ENCODE results near the gene CCL14.
"Not testable (repeated sequence)": the region's sequence is repeated elsewhere in the genome, so short reads cannot be mapped to it uniquely, and the experiment has no call there.

The CCL14 gene

GRCh38 chr17:35986643-35987042 is at the start of gene CCL14:
CCL14 (minus strand) TSS chr17:35986729; CDS start chr17:35986649, 80 bp downstream.
- no peak for DNase-seq

DNA sequence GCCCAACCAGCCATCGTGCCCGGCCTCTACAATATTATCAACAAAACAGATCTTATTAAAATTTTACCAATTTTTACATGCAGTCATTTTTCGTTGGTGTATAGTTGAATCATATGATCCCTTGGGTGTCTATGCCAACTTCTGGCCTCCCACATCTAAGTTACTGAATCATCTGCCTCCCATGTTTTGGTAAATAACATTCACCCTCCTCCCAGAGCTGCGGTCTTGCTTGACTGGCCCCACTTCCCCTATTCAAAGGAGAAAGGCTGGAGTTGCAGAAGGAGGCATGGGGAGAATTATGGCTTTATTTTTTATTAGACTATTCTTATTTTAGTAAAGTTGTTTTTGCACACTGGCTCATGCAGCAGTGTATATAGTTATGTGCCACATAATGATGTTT is 49.7 kb upstream of the CCL14 start:
- no peak for DNase-seq

GRCh38 chr17:36034127-36034526 is 47.6 kb upstream of the CCL14 start:
- DNase-seq: no peak

DNA sequence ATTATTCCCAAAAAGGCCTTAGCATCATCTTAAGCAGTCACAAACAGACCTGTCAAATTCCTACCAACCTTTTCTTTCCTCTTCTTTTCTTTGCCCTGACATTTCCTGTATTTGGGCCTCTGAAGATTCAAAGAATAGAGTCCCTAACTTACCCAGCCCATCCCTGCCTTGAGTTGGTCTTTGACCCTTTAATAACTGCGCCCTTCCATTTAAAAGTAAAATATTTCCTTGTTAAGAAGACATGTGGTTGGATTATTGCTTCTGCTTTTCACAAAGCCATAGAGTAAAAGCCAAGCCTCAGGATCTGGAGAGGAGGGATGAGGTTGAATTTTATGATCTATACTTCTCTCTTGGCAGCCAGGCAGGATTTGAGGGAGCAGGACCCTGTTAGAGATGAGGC is 44.4 kb upstream of the CCL14 start:
- DNase-seq: no peak

DNA sequence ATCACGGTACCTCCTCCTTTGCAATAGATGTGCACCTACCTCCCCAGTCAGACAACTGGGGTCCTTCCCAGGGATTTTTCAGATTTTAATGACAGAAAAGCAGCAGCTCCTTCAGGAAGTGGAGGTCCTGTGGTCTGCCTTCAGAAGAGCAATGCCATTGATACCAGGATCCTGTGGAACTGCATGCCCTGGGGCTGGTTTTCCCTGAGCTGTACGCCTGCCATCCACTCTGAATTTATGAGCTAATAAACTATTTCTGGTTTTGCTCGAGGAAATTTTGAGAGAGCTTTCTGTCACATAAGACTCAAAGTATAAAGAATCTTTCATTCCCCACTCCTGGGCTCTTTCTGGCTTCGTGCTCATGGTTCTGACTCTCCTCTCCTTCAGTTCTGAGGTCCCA is 41.2 kb upstream of the CCL14 start:
- DNase-seq: no peak

DNA sequence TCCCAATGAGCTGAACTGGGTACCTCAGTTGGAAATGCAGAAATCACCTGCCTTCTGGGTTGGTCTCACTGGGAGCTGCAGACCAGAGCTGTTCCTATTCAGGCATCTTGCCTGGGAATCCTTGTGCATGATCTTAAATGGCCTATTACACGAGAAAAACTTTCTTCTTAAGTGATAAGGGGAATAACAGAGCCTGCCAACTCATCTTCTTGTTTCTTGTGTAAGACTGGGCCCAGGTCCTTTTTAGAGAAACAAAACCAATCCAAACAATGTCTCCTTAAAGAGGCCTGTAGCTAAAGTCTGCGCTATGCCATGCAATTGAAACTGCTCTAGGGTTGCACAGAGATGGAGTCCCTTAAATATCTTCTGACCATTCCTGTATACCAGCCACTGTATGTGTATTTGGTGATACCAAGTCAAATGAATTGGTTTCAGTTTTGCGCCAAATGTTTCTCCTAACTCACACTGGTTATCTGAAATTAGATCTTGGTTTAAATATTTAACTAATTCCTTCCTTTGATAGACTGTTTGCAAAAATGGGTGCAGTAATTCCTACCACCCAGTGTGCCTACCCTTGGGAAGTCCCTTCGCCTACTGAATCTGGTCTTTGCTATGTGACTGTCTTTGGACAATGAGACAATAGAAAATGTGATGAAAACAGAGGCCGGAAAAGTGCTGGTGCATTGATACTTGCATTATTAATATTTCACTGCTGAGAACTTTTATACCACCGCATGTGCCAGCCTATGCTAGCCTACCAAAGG is 37.8 kb upstream of the CCL14 start:
- no peak for DNase-seq

- no peak for DNase-seq
Observed at GRCh38 chr17:36019423-36019822, 32.9 kb upstream of the CCL14 start.

GRCh38 chr17:36017799-36018198 is 31.3 kb upstream of the CCL14 start, which contains the start of gene CCL23:
CCL23 (minus strand) TSS chr17:36017972; CDS start chr17:36017897, 75 bp downstream.
- no peak for DNase-seq

DNA sequence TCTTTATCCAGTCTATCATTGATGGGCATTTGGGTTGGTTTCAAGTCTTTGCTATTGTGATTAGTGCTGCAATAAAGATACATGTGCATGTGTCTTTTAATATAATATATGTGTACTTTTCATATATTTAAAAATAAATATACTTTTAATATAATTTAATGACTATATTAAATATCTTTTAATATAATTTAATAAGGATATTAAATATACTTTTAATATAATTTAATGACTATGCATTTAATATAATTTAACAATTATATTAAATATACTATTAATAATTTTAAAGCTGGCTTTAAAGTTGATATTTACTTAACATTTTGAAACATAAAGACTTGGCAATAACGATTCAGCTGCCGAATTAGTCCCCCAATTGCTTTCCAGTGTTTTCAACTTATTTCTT is 30.0 kb upstream of the CCL14 start:
- DNase-seq: no peak

- not testable (repeated sequence) for DNase-seq
Observed at GRCh38 chr17:36015895-36016294, 29.4 kb upstream of the CCL14 start.

GRCh38 chr17:36014946-36015345 is 28.4 kb upstream of the CCL14 start:
- no peak for DNase-seq

DNA sequence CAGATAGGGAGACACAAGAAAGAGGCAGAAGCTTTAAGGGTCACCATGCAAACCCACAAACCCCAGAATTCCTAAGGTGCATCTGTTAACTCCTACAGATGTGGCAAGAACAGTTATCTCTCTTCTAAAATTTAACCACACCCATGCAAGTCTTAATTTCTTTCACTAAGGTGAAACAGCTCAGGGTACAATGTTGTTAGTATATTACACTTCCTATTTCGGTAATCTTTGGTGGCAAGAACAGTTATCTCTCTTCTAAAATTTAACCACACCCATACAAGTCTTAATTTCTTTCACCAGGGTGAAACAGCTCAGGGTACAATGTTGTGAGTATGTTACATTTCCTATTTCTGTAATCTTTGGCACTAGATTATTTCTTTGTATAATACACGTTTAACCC is 24.7 kb upstream of the CCL14 start:
- DNase-seq: no peak

- no peak for DNase-seq
Observed at GRCh38 chr17:36008998-36009665, 22.6 kb upstream of the CCL14 start.

DNA sequence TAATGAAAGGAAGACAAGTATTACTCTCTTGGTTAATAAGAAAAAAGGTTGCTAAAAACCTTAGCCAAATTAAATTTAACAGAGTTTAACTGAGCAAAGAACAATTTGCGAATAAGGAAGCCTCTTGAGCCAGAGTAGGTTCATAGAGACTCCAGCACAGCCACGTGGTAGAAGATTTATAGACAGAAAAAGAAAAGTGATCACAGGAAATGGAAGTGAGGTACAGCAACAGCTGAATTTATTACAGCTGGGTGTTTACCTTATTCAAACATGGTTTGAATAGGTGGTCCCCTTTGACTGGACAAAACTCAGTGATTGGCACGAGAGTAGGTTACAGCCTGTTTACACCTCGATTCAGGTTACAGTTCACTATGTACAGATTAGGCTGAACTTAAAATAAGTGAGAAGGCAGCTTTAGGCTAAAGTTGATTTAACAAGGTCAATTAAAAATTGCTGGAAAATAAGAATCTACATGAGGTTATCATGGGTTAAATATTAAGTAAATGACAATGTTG is 18.1 kb upstream of the CCL14 start:
- DNase-seq: no peak

GRCh38 chr17:36002631-36003030 is 16.1 kb upstream of the CCL14 start:
- no peak for DNase-seq

GRCh38 chr17:36001862-36002603 is 15.5 kb upstream of the CCL14 start:
- DNase-seq: no peak

DNA sequence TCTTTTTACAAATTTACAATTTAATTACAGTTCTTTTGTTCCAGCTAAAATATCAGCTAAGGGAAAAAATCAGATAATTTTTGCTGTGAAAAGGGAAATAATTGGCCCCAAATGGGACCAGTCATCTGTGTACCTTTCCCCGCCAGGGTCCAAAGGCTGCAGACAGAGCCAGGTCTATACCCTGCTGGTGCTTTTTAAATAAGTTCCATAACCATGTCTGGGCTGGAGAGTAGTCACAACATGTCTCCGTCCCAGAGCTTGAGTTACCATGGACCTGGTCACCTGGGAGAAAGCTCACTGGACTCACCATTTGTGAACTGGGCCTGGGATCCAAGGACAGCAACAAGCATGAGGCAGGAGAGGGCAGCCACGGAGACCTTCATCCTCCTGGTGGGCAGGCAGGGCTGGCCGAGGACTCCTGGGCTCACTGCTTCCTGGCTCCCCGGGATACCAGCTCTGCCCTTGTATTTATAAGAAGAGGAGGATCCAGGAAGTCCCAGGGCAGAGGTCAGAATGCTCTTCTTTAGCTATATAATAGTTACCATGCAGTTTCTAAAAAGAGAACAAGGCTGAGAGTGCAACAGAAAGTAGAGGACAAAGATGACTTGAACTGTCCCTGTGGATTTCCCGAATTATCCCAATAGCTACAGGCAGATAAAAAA is 14.7 kb upstream of the CCL14 start, which contains the start of gene CCL15:
CCL15 (minus strand) TSS at position 444 of the 662 bp plus-strand sequence; CDS start at position 383, 61 bp downstream.
- DNase-seq: no peak

DNA sequence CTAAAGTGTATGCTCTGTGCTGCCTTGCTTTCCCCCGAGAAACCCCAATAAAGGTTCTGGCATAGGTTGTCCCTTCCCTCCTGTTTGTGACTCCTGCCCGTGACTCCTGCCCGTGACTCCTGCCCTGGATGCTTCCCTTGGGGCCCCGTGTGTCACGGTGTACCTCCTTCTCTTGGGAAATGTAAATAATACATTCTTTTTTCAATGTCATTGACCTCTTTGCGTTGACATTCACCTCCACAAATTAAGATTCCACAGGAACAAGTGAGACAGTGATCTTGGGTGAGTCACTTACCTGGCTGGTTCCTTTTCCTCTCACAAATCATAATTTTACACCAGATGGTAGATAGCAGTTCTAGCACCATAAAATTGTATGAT is 14.2 kb upstream of the CCL14 start:
- no peak for DNase-seq

- no peak for DNase-seq
Observed at GRCh38 chr17:35998756-35999155, 12.2 kb upstream of the CCL14 start.

DNA sequence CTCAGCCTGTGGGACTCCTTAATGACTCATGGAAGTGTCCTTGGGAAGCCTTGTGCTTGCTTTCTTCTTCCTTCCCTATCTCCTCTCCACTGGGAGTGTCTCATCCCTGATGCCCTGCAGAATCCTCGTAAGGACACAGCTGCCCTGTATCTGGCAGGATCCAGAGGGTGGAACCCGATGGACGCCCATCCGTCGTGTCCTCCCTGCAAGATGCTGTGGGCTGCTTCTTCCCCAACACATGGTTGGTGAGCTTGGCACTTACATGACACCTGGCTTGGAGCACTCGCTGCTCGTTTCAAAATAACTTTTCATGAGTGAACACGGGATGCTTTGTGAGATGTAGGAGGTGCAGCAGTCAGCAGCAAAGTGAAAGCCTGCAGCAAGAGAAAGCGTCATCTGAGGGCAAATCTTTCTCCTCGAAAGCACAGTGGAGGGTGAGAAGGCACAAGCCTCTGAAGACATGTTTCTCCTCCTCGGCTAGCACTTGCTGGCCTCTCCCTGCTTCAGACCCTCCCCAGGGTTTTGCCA is 11.6 kb upstream of the CCL14 start:
- no peak for DNase-seq

DNA sequence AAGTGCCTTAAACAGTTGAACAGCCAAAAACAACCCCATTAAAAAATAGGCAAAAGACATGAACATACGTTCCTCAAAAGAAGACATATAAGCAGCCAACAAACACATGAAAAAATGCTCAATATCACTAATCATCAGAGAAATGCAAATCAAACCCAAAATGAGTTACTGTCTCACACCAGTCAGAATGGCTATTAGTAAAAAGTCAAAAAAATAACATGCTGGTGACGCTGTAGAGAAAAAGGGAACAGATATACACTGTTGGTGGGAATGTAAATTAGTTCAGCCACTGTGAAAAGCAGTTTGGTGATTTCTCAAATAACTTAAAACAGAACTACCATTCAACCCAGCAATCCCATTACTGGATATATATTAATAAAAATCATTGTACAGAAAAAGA is 8.8 kb upstream of the CCL14 start:
- DNase-seq: not testable (repeated sequence)

GRCh38 chr17:35991075-35991474 is 4.5 kb upstream of the CCL14 start:
- no peak for DNase-seq

- DNase-seq: no peak
Observed at GRCh38 chr17:35988164-35988563, 1.6 kb upstream of the CCL14 start.

Measured in activated CD4-positive, alpha-beta T cell treated with anti-CD3 and anti-CD28 coated beads, Interleukin-10, Interleukin-2, amounts not matched to agents 100 ng/mL and 50 ng/mL, durations not matched to agents 16 hours and 8 hours (primary cell).